Endodermal cell (in vitro differentiated cells): ENCODE results near the gene GPR176. TPM values are rescaled to one million over a fixed set of nuclear protein-coding genes. Genes with fewer than 3 reads are reported as not detected.

Experiments
- DNase-seq: peaks from one replicate; pipeline ENCODE4 v3.0.0-alpha.2; 2017
- H3K27ac ChIP-seq: 2 replicates; pipeline ENCODE4 v1.5.1; 2013; ENCODE audit warnings: mild to moderate bottlenecking, low read depth, low read length, moderate library complexity
- H3K27me3 ChIP-seq: 2 replicates; pipeline ENCODE4 v1.6.1; 2013; ENCODE audit warnings: mild to moderate bottlenecking, low read length, moderate library complexity; ENCODE audit not compliant: insufficient read depth, control insufficient read depth, poor library complexity, severe bottlenecking
- H3K36me3 ChIP-seq: 2 replicates; pipeline ENCODE4 v1.7.0; 2013; ENCODE audit warnings: mild to moderate bottlenecking, low read length, moderate library complexity; ENCODE audit not compliant: control insufficient read depth, insufficient read depth
- H3K4me1 ChIP-seq: one replicate; pipeline ENCODE4 v1.7.0; 2013; ENCODE audit warnings: low read length; ENCODE audit not compliant: control insufficient read depth, insufficient read depth
- H3K4me3 ChIP-seq: 2 replicates; pipeline ENCODE4 v1.5.1; 2013; ENCODE audit warnings: mild to moderate bottlenecking, low read length, moderate library complexity
- H3K9ac ChIP-seq: 2 replicates; pipeline ENCODE4 v1.6.1; 2013; ENCODE audit warnings: mild to moderate bottlenecking, low read length, moderate library complexity; ENCODE audit not compliant: poor library complexity, severe bottlenecking; ENCODE audit errors: extremely low read depth
- H3K9me3 ChIP-seq: 2 replicates; pipeline ENCODE4 v1.6.1; 2013; ENCODE audit warnings: mild to moderate bottlenecking, low read length, moderate library complexity; ENCODE audit not compliant: control insufficient read depth
- H3K27ac Mint-ChIP-seq: 2 replicates; pipeline ENCODE4 v1.8.0; 2020; ENCODE audit warnings: mixed read lengths
- H3K27me3 Mint-ChIP-seq: 2 replicates; pipeline ENCODE4 v1.8.0; 2021; ENCODE audit warnings: mild to moderate bottlenecking, mixed read lengths; ENCODE audit not compliant: insufficient read depth
- H3K36me3 Mint-ChIP-seq: 2 replicates; pipeline ENCODE4 v1.8.0; 2020; ENCODE audit warnings: low read depth, mixed read lengths
- H3K4me1 Mint-ChIP-seq: 2 replicates; pipeline ENCODE4 v1.8.0; 2020; ENCODE audit warnings: mixed read lengths
- H3K4me3 Mint-ChIP-seq: 2 replicates; pipeline ENCODE4 v1.8.0; 2020; ENCODE audit warnings: mild to moderate bottlenecking, moderate library complexity, mixed read lengths
- H3K9me3 Mint-ChIP-seq: 2 replicates; pipeline ENCODE4 v1.8.0; 2020; ENCODE audit warnings: mild to moderate bottlenecking, mixed read lengths
- CTCF ChIP-seq: fragments of 200-600 bp; sonication (generic); conservative IDR thresholded peaks from 2 replicates; pipeline ENCODE4 v1.5.0; 2021; ENCODE audit warnings: antibody characterized with exemption, mild to moderate bottlenecking
- WGBS, 2 experiments: methylation state at CpG; one replicate each; pipeline versions ENCODE4 v1.1.5 to v1.1.7; 2013; ENCODE audit warnings: missing lambda C conversion rate in 2 of 2, mixed read lengths in 1 of 2; ENCODE audit not compliant: insufficient coverage in 1 of 2, insufficient read length in 1 of 2; 5-methylcytosine and 5-hydroxymethylcytosine counted together
- total RNA-seq, 2 donors: library from RNA; stranded (reverse); fragmentation: NEBNext Ultra II Directional in 1 of 2; extraction: Animal tissue kit (Norgen Biotek cat#: 25700) in 1 of 2; gene quantifications; 2 replicates in 1 of 2; 3 replicates in 1 of 2; pipeline ENCODE4 v1.2.1, GENCODE V29; 2021

The GPR176 gene
- total RNA-seq, 2 donors from 2014 or later = 26.0 to 31.1 TPM

- 94 to 100% methylated on average over 3 of the region's 3 CpGs for WGBS, 2 experiments
- DNase-seq = no peak
- Histone ChIP-seq H3K4me1 (no peaks in the 10 kb centered on the region), H3K27ac (no peak overlapping the region), H3K27me3 (no peaks in the 10 kb centered on the region), H3K9ac (no peak overlapping the region), H3K36me3 (no peaks in the 10 kb centered on the region), H3K4me3 (no peak overlapping the region), H3K9me3 (no peaks in the 10 kb centered on the region)
- Mint-ChIP-seq H3K4me1 (no peaks in the 10 kb centered on the region), H3K9me3 (no peaks in the 10 kb centered on the region), H3K36me3 (no peaks in the 10 kb centered on the region), H3K4me3 (no peak overlapping the region), H3K27me3 (no peaks in the 10 kb centered on the region), H3K27ac (no peak overlapping the region)
- TF ChIP-seq CTCF = no peak
Observed at GRCh38 chr15:39794954-39795353, 125.1 kb downstream of the GPR176 start.

GRCh38 chr15:39793923-39794322, 126.1 kb downstream of the GPR176 start:
- no peaks in the 10 kb centered on the region for H3K4me1 ChIP-seq
- H3K27me3 ChIP-seq = no peaks in the 10 kb centered on the region
- Mint-ChIP-seq H3K27ac (no peak overlapping the region), H3K9me3 (no peaks in the 10 kb centered on the region), H3K4me3 (no peak overlapping the region), H3K27me3 (no peaks in the 10 kb centered on the region), H3K36me3 (no peaks in the 10 kb centered on the region), H3K4me1 (peaks cover 9% of the 10 kb centered on the region)
- H3K9me3 ChIP-seq = no peaks in the 10 kb centered on the region
- no peak for TF ChIP-seq CTCF
- no peak for DNase-seq
- 96% methylated on average over 4 of the region's 4 CpGs; no CpG with 5 or more reads in 1 of the 2 experiments for WGBS, 2 experiments
- no peaks in the 10 kb centered on the region for H3K36me3 ChIP-seq
- H3K9ac ChIP-seq = no peak overlapping the region
- H3K27ac ChIP-seq = no peak overlapping the region
- H3K4me3 ChIP-seq = no peak overlapping the region

- peaks cover 19% of the 10 kb centered on the region for H3K4me1 Mint-ChIP-seq
- no peak overlapping the region for H3K9ac ChIP-seq
- H3K4me1 ChIP-seq = no peaks in the 10 kb centered on the region
- no peak overlapping the region for H3K27ac Mint-ChIP-seq
- no peak overlapping the region for H3K4me3 ChIP-seq
- WGBS, 2 experiments = 94 to 100% methylated on average over 2 to 4 of the region's 4 CpGs
- no peaks in the 10 kb centered on the region for H3K27me3 ChIP-seq
- no peak for TF ChIP-seq CTCF
- H3K36me3 ChIP-seq = no peaks in the 10 kb centered on the region
- H3K9me3 Mint-ChIP-seq = no peaks in the 10 kb centered on the region
- no peak for DNase-seq
- H3K27ac ChIP-seq = no peak overlapping the region
- H3K36me3 Mint-ChIP-seq = no peaks in the 10 kb centered on the region
- H3K27me3 Mint-ChIP-seq = no peaks in the 10 kb centered on the region
- H3K4me3 Mint-ChIP-seq = no peak overlapping the region
- H3K9me3 ChIP-seq = no peaks in the 10 kb centered on the region
Observed at GRCh38 chr15:39792844-39793335, 127.2 kb downstream of the GPR176 start.
